Measurements from ENCODE around the gene CHAT. TPM values are rescaled to one million over a fixed set of nuclear protein-coding genes. Genes with fewer than 3 reads are reported as not detected.

The CHAT gene
- total RNA-seq, 1 experiment from 2014 or later = 0.18 TPM

DNA sequence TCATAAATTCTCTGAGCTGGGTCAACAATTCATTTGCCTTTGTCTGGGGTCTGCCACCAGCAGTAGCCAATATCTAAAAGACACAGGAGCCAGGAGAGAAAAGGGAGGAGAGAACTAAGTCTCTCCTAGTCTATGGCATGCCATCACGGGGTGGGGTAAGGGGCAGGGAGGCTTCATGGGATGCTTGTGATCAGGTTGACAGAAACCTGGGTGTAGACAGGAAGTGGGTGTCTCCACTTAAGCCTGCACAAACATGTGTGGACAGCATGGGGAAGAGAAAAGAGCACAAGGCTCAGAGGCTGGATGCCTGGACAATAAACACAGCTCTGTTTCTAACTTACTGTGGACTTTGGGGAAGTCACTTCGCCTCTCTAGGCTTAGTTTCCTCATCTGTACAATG is 54.2 kb downstream of the CHAT start:
- BruUV-seq (replicated peaks) = no TSS peak
- H3K9me3 Mint-ChIP-seq (ENCODE audit: unreplicated experiment) = no peaks in the 10 kb centered on the region
- peaks cover 20% of the 10 kb centered on the region for H3K27me3 Mint-ChIP-seq (ENCODE audit: insufficient read depth, unreplicated experiment)
- H3K27ac Mint-ChIP-seq (ENCODE audit: unreplicated experiment) = no peak overlapping the region
- H3K27me3 ChIP-seq (replicated peaks; ENCODE audit: control insufficient read depth, insufficient read depth, low read length) = no peaks in the 10 kb centered on the region
- H3K36me3 ChIP-seq (ENCODE audit: control insufficient read depth, insufficient read depth, low read length) = no peaks in the 10 kb centered on the region
- no peaks in the 10 kb centered on the region for H3K4me1 ChIP-seq
- CTCF ChIA-PET = interaction anchor here (0.6 kb wide), 1 partner anchor 953 kb away, joined by 3 read pairs; no protein-coding TSS in a partner anchor
- H3K4me1 Mint-ChIP-seq (ENCODE audit: low read depth, unreplicated experiment) = no peaks in the 10 kb centered on the region
- H3K9me3 ChIP-seq = peaks cover 5% of the 10 kb centered on the region; the same call in 1 of the 2 replicates
- H3K36me3 Mint-ChIP-seq (ENCODE audit: insufficient read depth, unreplicated experiment) = no peaks in the 10 kb centered on the region
- DNase-seq = no peak
- intact Hi-C loops (cut with micrococcal nuclease; ENCODE audit: unreplicated experiment) = no loop called here
- POLR2A ChIA-PET = no interaction called here
- no peak overlapping the region for H3K4me3 ChIP-seq (ENCODE audit: low read depth, low read length)
- no peak overlapping the region for H3K4me3 Mint-ChIP-seq (ENCODE audit: unreplicated experiment)
- TF ChIP-seq, protein P1, sequence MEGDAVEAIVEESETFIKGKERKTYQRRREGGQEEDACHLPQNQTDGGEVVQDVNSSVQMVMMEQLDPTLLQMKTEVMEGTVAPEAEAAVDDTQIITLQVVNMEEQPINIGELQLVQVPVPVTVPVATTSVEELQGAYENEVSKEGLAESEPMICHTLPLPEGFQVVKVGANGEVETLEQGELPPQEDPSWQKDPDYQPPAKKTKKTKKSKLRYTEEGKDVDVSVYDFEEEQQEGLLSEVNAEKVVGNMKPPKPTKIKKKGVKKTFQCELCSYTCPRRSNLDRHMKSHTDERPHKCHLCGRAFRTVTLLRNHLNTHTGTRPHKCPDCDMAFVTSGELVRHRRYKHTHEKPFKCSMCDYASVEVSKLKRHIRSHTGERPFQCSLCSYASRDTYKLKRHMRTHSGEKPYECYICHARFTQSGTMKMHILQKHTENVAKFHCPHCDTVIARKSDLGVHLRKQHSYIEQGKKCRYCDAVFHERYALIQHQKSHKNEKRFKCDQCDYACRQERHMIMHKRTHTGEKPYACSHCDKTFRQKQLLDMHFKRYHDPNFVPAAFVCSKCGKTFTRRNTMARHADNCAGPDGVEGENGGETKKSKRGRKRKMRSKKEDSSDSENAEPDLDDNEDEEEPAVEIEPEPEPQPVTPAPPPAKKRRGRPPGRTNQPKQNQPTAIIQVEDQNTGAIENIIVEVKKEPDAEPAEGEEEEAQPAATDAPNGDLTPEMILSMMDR (IDR thresholded peaks at IDR 0.05; ENCODE audit: insufficient read depth in 1 of 2, low read depth in 1 of 2, low read length in 1 of 2, severe bottlenecking in 1 of 2, unreplicated experiment in 1 of 2) = no peak

GRCh38 chr10:49668684-49669083 is 54.8 kb downstream of the CHAT start:
- no TSS peak for BruUV-seq (replicated peaks)
- no peaks in the 10 kb centered on the region for H3K36me3 Mint-ChIP-seq (ENCODE audit: insufficient read depth, unreplicated experiment)
- H3K4me1 ChIP-seq = no peaks in the 10 kb centered on the region
- POLR2A ChIA-PET = no interaction called here
- TF ChIP-seq, protein P1 (IDR thresholded peaks at IDR 0.05; ENCODE audit: insufficient read depth in 1 of 2, low read depth in 1 of 2, low read length in 1 of 2, severe bottlenecking in 1 of 2, unreplicated experiment in 1 of 2) = no peak
- no peaks in the 10 kb centered on the region for H3K36me3 ChIP-seq (ENCODE audit: control insufficient read depth, insufficient read depth, low read length)
- no peaks in the 10 kb centered on the region; the same call in 1 of the 2 replicates for H3K27me3 ChIP-seq (replicated peaks; ENCODE audit: control insufficient read depth, insufficient read depth, low read length)
- CTCF ChIA-PET = no interaction called here
- H3K9me3 ChIP-seq = peaks cover 5% of the 10 kb centered on the region; the same call in 1 of the 2 replicates
- H3K4me3 ChIP-seq (ENCODE audit: low read depth, low read length) = no peak overlapping the region
- H3K27ac Mint-ChIP-seq (ENCODE audit: unreplicated experiment) = no peak overlapping the region
- peaks cover 27% of the 10 kb centered on the region for H3K27me3 Mint-ChIP-seq (ENCODE audit: insufficient read depth, unreplicated experiment)
- intact Hi-C loops (cut with micrococcal nuclease; ENCODE audit: unreplicated experiment) = no loop called here
- no peaks in the 10 kb centered on the region for H3K4me1 Mint-ChIP-seq (ENCODE audit: low read depth, unreplicated experiment)
- H3K9me3 Mint-ChIP-seq (ENCODE audit: unreplicated experiment) = no peaks in the 10 kb centered on the region
- no peak for DNase-seq
- H3K4me3 Mint-ChIP-seq (ENCODE audit: unreplicated experiment) = no peak overlapping the region

DNA sequence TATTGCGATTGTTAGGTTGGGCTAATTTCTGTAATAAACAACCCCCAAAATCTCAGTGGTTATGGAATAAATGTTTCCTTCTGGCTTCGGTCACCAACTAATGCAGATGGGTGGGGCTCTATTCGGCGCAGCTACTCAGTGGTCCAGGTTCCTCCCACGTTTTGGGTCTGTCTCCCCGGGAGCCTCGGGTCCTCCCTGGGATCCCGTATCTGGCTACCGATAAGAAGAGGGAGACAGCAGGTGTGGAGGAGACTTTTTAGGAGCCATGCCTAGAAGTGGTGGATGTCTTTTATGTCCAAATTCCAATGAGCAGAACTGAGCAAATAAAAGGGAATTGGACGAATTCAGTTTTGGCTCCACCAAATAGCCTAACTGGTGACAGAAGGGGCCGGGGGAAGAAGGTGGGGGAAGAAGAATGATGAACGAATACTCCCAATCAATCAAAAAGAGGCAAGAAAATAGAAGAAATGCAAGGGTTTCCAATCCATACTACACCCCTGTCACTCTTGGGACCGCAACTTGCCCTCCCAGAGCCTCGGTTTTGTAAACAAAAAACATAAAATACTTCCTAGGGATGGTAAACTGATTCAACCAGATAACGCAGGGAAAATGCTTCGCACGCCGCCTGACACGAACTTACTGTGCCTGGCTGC is 65.1 kb downstream of the CHAT start:
- ChIA-PET POLR2A (no interaction called here), CTCF (no interaction called here)
- intact Hi-C loops (cut with micrococcal nuclease; ENCODE audit: unreplicated experiment) = no loop called here
- TF ChIP-seq, protein P1 (IDR thresholded peaks at IDR 0.05; ENCODE audit: insufficient read depth in 1 of 2, low read depth in 1 of 2, low read length in 1 of 2, severe bottlenecking in 1 of 2, unreplicated experiment in 1 of 2) = no peak
- no TSS peak for BruUV-seq (replicated peaks)
- DNase-seq = no peak
- H3K4me3 Mint-ChIP-seq (ENCODE audit: unreplicated experiment) = no peak overlapping the region
- H3K27ac Mint-ChIP-seq (ENCODE audit: unreplicated experiment) = no peak overlapping the region
- no peaks in the 10 kb centered on the region for H3K36me3 ChIP-seq (ENCODE audit: control insufficient read depth, insufficient read depth, low read length)
- no peaks in the 10 kb centered on the region for H3K4me1 ChIP-seq
- peaks cover 32% of the 10 kb centered on the region for H3K9me3 Mint-ChIP-seq (ENCODE audit: unreplicated experiment)
- H3K27me3 Mint-ChIP-seq (ENCODE audit: insufficient read depth, unreplicated experiment) = peaks cover 31% of the 10 kb centered on the region
- H3K9me3 ChIP-seq = peaks cover 11% of the 10 kb centered on the region
- H3K27me3 ChIP-seq (replicated peaks; ENCODE audit: control insufficient read depth, insufficient read depth, low read length) = no peaks in the 10 kb centered on the region
- H3K4me1 Mint-ChIP-seq (ENCODE audit: low read depth, unreplicated experiment) = no peaks in the 10 kb centered on the region
- no peaks in the 10 kb centered on the region for H3K36me3 Mint-ChIP-seq (ENCODE audit: insufficient read depth, unreplicated experiment)
- no peak overlapping the region for H3K4me3 ChIP-seq (ENCODE audit: low read depth, low read length)

Measured in Caco-2 (cell line).